Chondrocyte (in vitro differentiated cells): ENCODE measurements around the gene VTCN1. TPM values are rescaled to one million over a fixed set of nuclear protein-coding genes. Genes with fewer than 3 reads are reported as not detected.
"Not testable (repeated sequence)": the region's sequence is repeated elsewhere in the genome, so short reads cannot be mapped to it uniquely, and the experiment has no call there.

Experiments used
- DNase-seq: peaks from one replicate; pipeline ENCODE4 v3.0.0; 2021; ENCODE audit warnings: mixed read lengths, low spot score
- H3K27ac Mint-ChIP-seq: one replicate; pipeline ENCODE4 v1.8.0; 2021; ENCODE audit warnings: mild to moderate bottlenecking, moderate library complexity, mixed read lengths; ENCODE audit not compliant: unreplicated experiment
- H3K27me3 Mint-ChIP-seq: 2 replicates; pipeline ENCODE4 v1.8.0; 2021; ENCODE audit warnings: low read depth, mixed read lengths
- H3K36me3 Mint-ChIP-seq: 2 replicates; pipeline ENCODE4 v1.8.0; 2021; ENCODE audit warnings: low read depth, mixed read lengths
- H3K4me1 Mint-ChIP-seq: 2 replicates; pipeline ENCODE4 v1.8.0; 2021; ENCODE audit warnings: low read depth, mild to moderate bottlenecking, mixed read lengths
- H3K4me3 Mint-ChIP-seq: one replicate; pipeline ENCODE4 v1.8.0; 2021; ENCODE audit warnings: mild to moderate bottlenecking, moderate library complexity, mixed read lengths; ENCODE audit not compliant: unreplicated experiment
- H3K9me3 Mint-ChIP-seq: 2 replicates; pipeline ENCODE4 v1.8.0; 2021; ENCODE audit warnings: low read depth, mixed read lengths
- long read RNA-seq: library from polyadenylated mRNA; stranded (forward); transcript quantifications from one replicate; pipeline ENCODE4 v2.0.0, GENCODE V29; 2021
- total RNA-seq: library from RNA; stranded (reverse); gene quantifications from 3 replicates; pipeline ENCODE4 v1.2.1, GENCODE V29; 2021
- TF ChIP-seq, protein P1 (sequence below): fragments of 200-600 bp; sonication (generic); IDR thresholded peaks from 2 replicates; pipeline ENCODE4 v1.5.0; 2021; ENCODE audit warnings: antibody characterized with exemption, mild to moderate bottlenecking, moderate library complexity

VTCN1 gene, protein sequence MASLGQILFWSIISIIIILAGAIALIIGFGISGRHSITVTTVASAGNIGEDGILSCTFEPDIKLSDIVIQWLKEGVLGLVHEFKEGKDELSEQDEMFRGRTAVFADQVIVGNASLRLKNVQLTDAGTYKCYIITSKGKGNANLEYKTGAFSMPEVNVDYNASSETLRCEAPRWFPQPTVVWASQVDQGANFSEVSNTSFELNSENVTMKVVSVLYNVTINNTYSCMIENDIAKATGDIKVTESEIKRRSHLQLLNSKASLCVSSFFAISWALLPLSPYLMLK
- total RNA-seq = not detected in 3 replicates
- long read RNA-seq = 0 reads

DNA sequence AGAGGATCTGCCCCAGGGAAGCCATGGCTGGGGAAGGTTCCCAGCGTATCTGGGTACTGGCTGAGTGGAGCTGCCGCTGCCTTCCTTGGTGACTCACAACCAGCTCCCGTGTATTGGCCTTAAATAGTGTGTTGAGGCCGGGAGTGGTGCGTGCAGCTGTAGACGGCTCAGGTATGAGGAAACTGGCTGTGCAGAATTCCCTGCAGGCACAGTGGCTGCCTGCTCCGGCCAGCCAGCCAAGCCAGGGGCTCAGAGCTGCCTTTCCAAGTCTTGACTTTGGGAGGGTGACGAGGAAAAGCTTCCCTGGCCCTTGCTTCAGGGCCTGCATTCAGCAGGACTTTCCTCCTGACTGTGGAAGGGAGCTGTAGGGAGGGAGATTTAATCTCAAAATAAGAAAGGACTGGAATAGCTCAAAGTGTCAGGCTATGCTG lies at the start of gene VTCN1:
VTCN1 (minus strand) TSS at position 97 of the 431 bp plus-strand sequence; CDS start at position 25, 72 bp downstream.
- H3K27ac Mint-ChIP-seq = no peak within 1 kb of the TSS
- H3K4me1 Mint-ChIP-seq = no peaks in the 10 kb centered on the region
- no peak for DNase-seq
- H3K4me3 Mint-ChIP-seq = no peak within 1 kb of the TSS
- H3K9me3 Mint-ChIP-seq = no peaks in the 10 kb centered on the region
- peaks cover 26% of the 10 kb centered on the region for H3K27me3 Mint-ChIP-seq
- TF ChIP-seq, protein P1, sequence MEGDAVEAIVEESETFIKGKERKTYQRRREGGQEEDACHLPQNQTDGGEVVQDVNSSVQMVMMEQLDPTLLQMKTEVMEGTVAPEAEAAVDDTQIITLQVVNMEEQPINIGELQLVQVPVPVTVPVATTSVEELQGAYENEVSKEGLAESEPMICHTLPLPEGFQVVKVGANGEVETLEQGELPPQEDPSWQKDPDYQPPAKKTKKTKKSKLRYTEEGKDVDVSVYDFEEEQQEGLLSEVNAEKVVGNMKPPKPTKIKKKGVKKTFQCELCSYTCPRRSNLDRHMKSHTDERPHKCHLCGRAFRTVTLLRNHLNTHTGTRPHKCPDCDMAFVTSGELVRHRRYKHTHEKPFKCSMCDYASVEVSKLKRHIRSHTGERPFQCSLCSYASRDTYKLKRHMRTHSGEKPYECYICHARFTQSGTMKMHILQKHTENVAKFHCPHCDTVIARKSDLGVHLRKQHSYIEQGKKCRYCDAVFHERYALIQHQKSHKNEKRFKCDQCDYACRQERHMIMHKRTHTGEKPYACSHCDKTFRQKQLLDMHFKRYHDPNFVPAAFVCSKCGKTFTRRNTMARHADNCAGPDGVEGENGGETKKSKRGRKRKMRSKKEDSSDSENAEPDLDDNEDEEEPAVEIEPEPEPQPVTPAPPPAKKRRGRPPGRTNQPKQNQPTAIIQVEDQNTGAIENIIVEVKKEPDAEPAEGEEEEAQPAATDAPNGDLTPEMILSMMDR = no peak
- no peaks in the 10 kb centered on the region for H3K36me3 Mint-ChIP-seq

DNA sequence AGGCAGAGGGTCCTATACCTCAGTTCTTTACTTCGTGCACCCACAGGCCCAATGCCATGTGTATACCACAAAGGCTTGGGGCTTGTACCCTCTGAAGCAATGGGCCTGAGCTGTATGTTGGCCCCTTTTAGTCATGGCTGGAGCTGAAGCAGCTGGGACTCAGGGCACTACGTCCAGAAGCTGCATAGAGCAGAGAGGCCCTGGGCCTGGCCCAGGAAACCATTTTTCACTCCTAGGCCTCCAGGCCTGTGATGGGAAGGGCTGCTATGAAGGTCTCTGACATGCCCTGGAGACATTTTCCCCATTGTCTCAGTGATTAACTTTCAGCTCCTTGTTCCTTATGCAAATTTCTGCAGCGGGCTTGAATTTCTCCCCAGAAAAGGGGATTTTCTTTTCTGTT lies 48.1 kb upstream of the VTCN1 start:
- no peaks in the 10 kb centered on the region for H3K36me3 Mint-ChIP-seq
- H3K9me3 Mint-ChIP-seq = peaks cover 14% of the 10 kb centered on the region
- H3K27me3 Mint-ChIP-seq = no peaks in the 10 kb centered on the region
- H3K4me3 Mint-ChIP-seq = no peak overlapping the region
- DNase-seq = no peak
- TF ChIP-seq, protein P1 = no peak
- no peak overlapping the region for H3K27ac Mint-ChIP-seq
- H3K4me1 Mint-ChIP-seq = no peaks in the 10 kb centered on the region

DNA sequence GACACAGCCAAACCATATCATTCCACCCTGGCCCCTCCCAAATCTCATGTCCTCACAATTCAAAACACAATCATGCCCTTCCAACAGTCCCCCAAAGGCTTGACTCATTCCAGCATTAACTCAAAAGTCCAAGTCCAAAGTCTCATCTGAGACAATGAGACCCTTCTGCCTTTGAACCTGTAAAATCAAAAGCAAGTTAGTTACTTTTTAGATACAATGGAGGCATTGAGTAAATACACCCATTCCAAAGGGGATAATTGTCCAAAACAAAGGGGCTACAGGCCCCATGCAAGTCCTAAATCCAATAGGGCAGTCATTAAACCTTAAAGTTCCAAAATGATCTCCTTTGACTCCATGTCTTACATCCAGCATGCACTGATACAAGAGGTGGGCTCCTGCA lies 47.3 kb upstream of the VTCN1 start:
- not testable (repeated sequence) for H3K27ac Mint-ChIP-seq, H3K4me1 Mint-ChIP-seq, H3K27me3 Mint-ChIP-seq, H3K36me3 Mint-ChIP-seq, H3K4me3 Mint-ChIP-seq, DNase-seq
- peaks cover 14% of the 10 kb centered on the region for H3K9me3 Mint-ChIP-seq

DNA sequence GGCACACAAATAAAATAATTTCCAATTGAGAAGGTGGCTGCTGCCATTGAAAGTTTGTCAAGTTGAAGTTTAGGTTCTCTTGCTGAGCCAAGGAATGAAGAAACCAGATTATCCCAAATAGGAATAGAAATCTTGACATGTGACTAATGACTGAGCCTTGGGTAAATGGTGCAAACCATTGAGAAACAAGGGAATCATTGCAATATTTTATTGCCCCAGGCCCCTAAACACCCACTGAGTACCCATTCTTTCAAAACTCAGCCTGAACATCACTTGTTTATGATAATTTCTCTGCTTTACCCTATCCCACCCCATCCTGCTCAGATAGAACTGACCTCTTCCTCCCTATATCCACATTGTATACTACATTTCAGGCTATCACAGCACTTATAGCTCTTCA lies 46.6 kb upstream of the VTCN1 start:
- DNase-seq = no peak

DNA sequence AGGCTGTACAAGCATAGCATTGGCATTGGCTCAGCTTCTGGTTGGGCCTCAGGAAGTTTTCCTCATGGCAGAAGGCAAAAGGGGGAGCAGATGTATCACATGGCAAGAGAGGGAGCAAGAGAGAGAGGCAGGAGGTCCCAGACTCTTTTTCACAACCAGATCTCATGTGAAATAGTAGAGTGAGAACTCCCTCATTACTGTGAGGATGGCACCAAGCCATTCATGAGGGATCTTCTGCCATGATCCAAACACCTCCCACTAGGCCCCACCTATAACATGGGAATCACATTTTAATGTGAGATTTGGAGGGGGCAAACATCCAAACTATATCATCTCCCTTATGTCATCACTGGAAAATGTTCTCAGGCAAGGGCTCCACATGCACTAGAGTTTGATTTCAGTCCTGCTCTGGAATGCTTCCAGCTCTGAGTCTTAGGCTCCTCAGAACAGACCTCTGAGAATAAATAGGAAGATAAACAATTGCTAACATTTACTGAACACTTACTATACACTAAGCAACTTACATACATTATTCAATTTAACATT lies 39.4 kb upstream of the VTCN1 start:
- Mint-ChIP-seq H3K27ac (no peak overlapping the region), H3K36me3 (no peaks in the 10 kb centered on the region), H3K27me3 (peaks cover 11% of the 10 kb centered on the region), H3K4me1 (no peaks in the 10 kb centered on the region), H3K9me3 (no peaks in the 10 kb centered on the region), H3K4me3 (no peak overlapping the region)
- no peak for DNase-seq
- TF ChIP-seq, protein P1 = no peak

More for the DNA sequence above, 46.6 kb upstream of the VTCN1 start:
- Mint-ChIP-seq H3K4me1 (no peaks in the 10 kb centered on the region), H3K36me3 (no peaks in the 10 kb centered on the region), H3K27me3 (no peaks in the 10 kb centered on the region), H3K4me3 (no peak overlapping the region), H3K9me3 (peaks cover 14% of the 10 kb centered on the region), H3K27ac (no peak overlapping the region)
- TF ChIP-seq, protein P1 = no peak

DNA sequence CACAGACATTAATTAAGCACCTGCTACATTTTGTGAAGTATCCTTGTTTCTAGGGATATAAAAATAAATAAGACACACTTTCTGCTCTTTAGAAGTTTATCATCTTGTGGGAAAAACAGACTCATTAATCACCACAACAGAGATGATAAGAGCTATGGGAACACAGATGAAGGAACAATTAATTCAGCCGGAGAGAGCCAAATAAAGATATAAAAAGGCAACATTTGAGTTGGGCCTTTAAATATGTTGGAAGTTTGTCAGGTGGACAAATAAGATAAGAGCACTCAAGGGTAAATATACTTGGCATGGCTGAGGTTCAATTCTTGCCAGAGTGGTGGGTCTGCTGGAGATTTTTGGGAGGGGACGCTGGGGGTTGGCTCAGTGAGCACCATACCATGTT lies 34.2 kb upstream of the VTCN1 start:
- no peak for DNase-seq
- no peaks in the 10 kb centered on the region for H3K9me3 Mint-ChIP-seq
- no peaks in the 10 kb centered on the region for H3K4me1 Mint-ChIP-seq
- TF ChIP-seq, protein P1 = no peak
- H3K27me3 Mint-ChIP-seq = peaks cover 30% of the 10 kb centered on the region
- no peaks in the 10 kb centered on the region for H3K36me3 Mint-ChIP-seq
- H3K4me3 Mint-ChIP-seq = no peak overlapping the region
- H3K27ac Mint-ChIP-seq = no peak overlapping the region
